H9 (cell line): Measurements from ENCODE around the gene SIGLEC7. TPM values are rescaled to one million over a fixed set of nuclear protein-coding genes. Genes with fewer than 3 reads are reported as not detected.

Experiments
- DNase-seq: peaks from one replicate; pipeline ENCODE4 v3.0.0-alpha.2; 2017
- H2AFZ ChIP-seq: one replicate; pipeline ENCODE4 v1.6.1; 2013; ENCODE audit warnings: mild to moderate bottlenecking, low read length, control low read depth, moderate library complexity
- H2AK5ac ChIP-seq: 2 replicates; pipeline ENCODE4 v1.6.1; 2013; ENCODE audit warnings: low read length, control low read depth, mixed read lengths; ENCODE audit not compliant: insufficient read length
- H2BK120ac ChIP-seq: one replicate; pipeline ENCODE4 v1.6.1; 2013; ENCODE audit warnings: low read depth, mild to moderate bottlenecking, low read length, control low read depth, inconsistent platforms; ENCODE audit not compliant: poor library complexity, severe bottlenecking
- H2BK12ac ChIP-seq: 2 replicates; pipeline ENCODE4 v1.6.1; 2013; ENCODE audit warnings: low read length, control low read depth, mixed read lengths, low read depth; ENCODE audit not compliant: insufficient read length
- H2BK15ac ChIP-seq: 2 replicates; pipeline ENCODE4 v1.6.1; 2013; ENCODE audit warnings: low read depth, low read length, control low read depth
- H2BK20ac ChIP-seq: one replicate; pipeline ENCODE4 v1.6.1; 2013; ENCODE audit warnings: low read depth, mild to moderate bottlenecking, low read length, control low read depth, inconsistent platforms; ENCODE audit not compliant: poor library complexity, severe bottlenecking
- H2BK5ac ChIP-seq: 2 replicates; pipeline ENCODE4 v1.6.1; 2013; ENCODE audit warnings: low read length, control low read depth, mixed read lengths; ENCODE audit not compliant: insufficient read length
- H3K14ac ChIP-seq: 2 replicates; pipeline ENCODE4 v1.6.1; 2013; ENCODE audit warnings: low read length, control low read depth; ENCODE audit not compliant: insufficient read depth
- H3K18ac ChIP-seq: 2 replicates; pipeline ENCODE4 v1.6.1; 2013; ENCODE audit warnings: low read depth, mild to moderate bottlenecking, mixed read lengths, low read length, control low read depth; ENCODE audit not compliant: insufficient read length
- H3K23ac ChIP-seq: 2 replicates; pipeline ENCODE4 v1.6.1; 2013; ENCODE audit warnings: low read length, control low read depth, mixed read lengths, low read depth; ENCODE audit not compliant: insufficient read length
- H3K23me2 ChIP-seq: 2 replicates; pipeline ENCODE4 v1.6.1; 2013; ENCODE audit warnings: low read depth, mild to moderate bottlenecking, mixed read lengths, low read length, control low read depth; ENCODE audit not compliant: insufficient read length, poor library complexity, severe bottlenecking
- H3K27ac ChIP-seq: 2 replicates; pipeline ENCODE4 v1.5.1; 2013; ENCODE audit warnings: low read length, control low read depth, mixed read lengths, low read depth; ENCODE audit not compliant: insufficient read length
- H3K27me3 ChIP-seq: 2 replicates; pipeline ENCODE4 v1.6.1; 2013; ENCODE audit warnings: low read length, control low read depth, inconsistent platforms; ENCODE audit not compliant: insufficient read depth
- H3K4ac ChIP-seq: 2 replicates; pipeline ENCODE4 v1.6.1; 2013; ENCODE audit warnings: low read depth, mild to moderate bottlenecking, control low read depth, inconsistent platforms, low read length, moderate library complexity
- H3K4me1 ChIP-seq: 2 replicates; pipeline ENCODE4 v1.6.1; 2013; ENCODE audit warnings: low read length, control low read depth, inconsistent platforms; ENCODE audit not compliant: insufficient read depth
- H3K4me2 ChIP-seq: 2 replicates; pipeline ENCODE4 v1.6.1; 2013; ENCODE audit warnings: low read length, control low read depth, mixed read lengths; ENCODE audit not compliant: insufficient read length, insufficient read depth
- H3K56ac ChIP-seq: 2 replicates; pipeline ENCODE4 v1.6.1; 2013; ENCODE audit warnings: low read depth, mild to moderate bottlenecking, mixed read lengths, low read length, control low read depth; ENCODE audit not compliant: insufficient read length
- H3K79me1 ChIP-seq: 2 replicates; pipeline ENCODE4 v1.6.1; 2013; ENCODE audit warnings: low read depth, mild to moderate bottlenecking, moderate library complexity, low read length, control low read depth, inconsistent platforms; ENCODE audit not compliant: insufficient read depth, poor library complexity, severe bottlenecking
- H3K79me2 ChIP-seq: 2 replicates; pipeline ENCODE4 v1.6.1; 2013; ENCODE audit warnings: low read length, control low read depth, inconsistent platforms; ENCODE audit not compliant: insufficient read depth
- H3K9ac ChIP-seq: 2 replicates; pipeline ENCODE4 v1.6.1; 2013; ENCODE audit warnings: low read length, control low read depth, mixed read lengths; ENCODE audit not compliant: insufficient read length; ENCODE audit errors: extremely low read depth
- H3K9me3 ChIP-seq: one replicate; pipeline ENCODE4 v1.6.1; 2013; ENCODE audit warnings: low read depth, low read length, inconsistent platforms; ENCODE audit not compliant: control insufficient read depth
- H3T11ph ChIP-seq: one replicate; pipeline ENCODE4 v1.6.1; 2013; ENCODE audit warnings: mild to moderate bottlenecking, low read length, control low read depth, inconsistent platforms
- H4K20me1 ChIP-seq: one replicate; pipeline ENCODE4 v1.6.1; 2013; ENCODE audit not compliant: control insufficient read depth, insufficient read length, insufficient read depth
- H4K5ac ChIP-seq: 2 replicates; pipeline ENCODE4 v1.6.1; 2013; ENCODE audit warnings: low read depth, mild to moderate bottlenecking, mixed read lengths, low read length, control low read depth; ENCODE audit not compliant: insufficient read length
- H4K8ac ChIP-seq: replicated peaks from 2 replicates; pipeline ENCODE4 v1.6.1; 2013; ENCODE audit warnings: low read length, control low read depth, mixed read lengths, low read depth; ENCODE audit not compliant: insufficient read length
- H4K91ac ChIP-seq: 2 replicates; pipeline ENCODE4 v1.6.1; 2013; ENCODE audit warnings: low read depth, mild to moderate bottlenecking, moderate library complexity, mixed read lengths, low read length, control low read depth; ENCODE audit not compliant: insufficient read length
- H3K27ac Mint-ChIP-seq, 3 experiments: 2 replicates in 2 of 3; 3 replicates in 1 of 3; pipeline ENCODE4 v1.8.0; 2020 to 2021; ENCODE audit warnings: mixed read lengths in 3 of 3, mild to moderate bottlenecking in 1 of 3, moderate library complexity in 1 of 3
- H3K27me3 Mint-ChIP-seq: 2 replicates; pipeline ENCODE4 v1.8.0; 2021; ENCODE audit warnings: low read depth, mild to moderate bottlenecking, moderate library complexity, mixed read lengths
- H3K36me3 Mint-ChIP-seq, 3 experiments: 2 replicates in 2 of 3; 3 replicates in 1 of 3; pipeline ENCODE4 v1.8.0; 2020 to 2021; ENCODE audit warnings: low read depth in 3 of 3, mixed read lengths in 3 of 3; ENCODE audit not compliant: insufficient read depth in 1 of 3
- H3K4me1 Mint-ChIP-seq, 2 experiments: 2 replicates each; pipeline ENCODE4 v1.8.0; 2020; ENCODE audit warnings: mixed read lengths in 2 of 2
- H3K4me3 Mint-ChIP-seq, 2 experiments: 2 replicates in 1 of 2; 3 replicates in 1 of 2; pipeline ENCODE4 v1.8.0; 2020 to 2021; ENCODE audit warnings: mild to moderate bottlenecking in 2 of 2, mixed read lengths in 2 of 2, moderate library complexity in 1 of 2
- H3K9me3 Mint-ChIP-seq, 2 experiments: 2 replicates in 1 of 2; 3 replicates in 1 of 2; pipeline ENCODE4 v1.8.0; 2020; ENCODE audit warnings: mild to moderate bottlenecking in 2 of 2, mixed read lengths in 2 of 2, moderate library complexity in 1 of 2
- CTCF ChIP-seq: fragments of 200-600 bp; sonication (generic); conservative IDR thresholded peaks from 3 replicates; pipeline ENCODE4 v1.8.0; 2021; ENCODE audit warnings: antibody characterized with exemption, mild to moderate bottlenecking
- WGBS: extraction: QIAGEN DNeasy Blood & Tissue Kit; methylation state at CpG from one replicate; pipeline ENCODE4 v1.1.7; 2013; ENCODE audit warnings: missing lambda C conversion rate, low lambda C conversion rate, mixed read lengths; ENCODE audit not compliant: insufficient read length; ENCODE audit errors: extremely low coverage; 5-methylcytosine and 5-hydroxymethylcytosine counted together
- total RNA-seq: library from RNA; stranded (reverse); gene quantifications from 2 replicates; pipeline ENCODE4 v1.2.1, GENCODE V29; 2021

Gene SIGLEC7
- total RNA-seq, 1 experiment from 2014 or later, result not detected

GRCh38 chr19:51096473-51097165 lies 45.5 kb upstream of the SIGLEC7 start:
- H2AFZ ChIP-seq, result no peak overlapping the region
- H2BK15ac ChIP-seq, result no peak overlapping the region
- H2BK12ac ChIP-seq, result no peak overlapping the region
- H4K8ac ChIP-seq, result no peak overlapping the region
- no peaks in the 10 kb centered on the region for H3K27me3 ChIP-seq
- H3K4me1 ChIP-seq, result no peaks in the 10 kb centered on the region
- H3K23ac ChIP-seq, result no peak overlapping the region
- H2BK120ac ChIP-seq, result no peak overlapping the region
- no CpG with 5 or more reads among the region's 6 CpGs for WGBS
- no peak overlapping the region for H3K56ac ChIP-seq
- no peaks in the 10 kb centered on the region for H3K79me1 ChIP-seq
- no peaks in the 10 kb centered on the region for H4K20me1 ChIP-seq
- peaks cover 0 to 11% (median 4%) of the 10 kb centered on the region in 3 experiments; a peak in 3 of 7 replicates for H3K36me3 Mint-ChIP-seq
- no peak overlapping the region for H3K18ac ChIP-seq
- no peak overlapping the region for H3T11ph ChIP-seq
- no peak overlapping the region; the same call in 1 of the 2 replicates for H3K14ac ChIP-seq
- H3K79me2 ChIP-seq, result no peaks in the 10 kb centered on the region
- H3K4ac ChIP-seq, result no peak overlapping the region
- no peaks in the 10 kb centered on the region for H3K9me3 Mint-ChIP-seq
- H3K27ac ChIP-seq, result no peak overlapping the region
- H3K27ac Mint-ChIP-seq, result no peak overlapping the region; a peak in 1 of 7 replicates
- no peak overlapping the region for H3K4me2 ChIP-seq
- H3K23me2 ChIP-seq, result no peaks in the 10 kb centered on the region
- H3K4me1 Mint-ChIP-seq, result peaks cover 17 to 25% of the 10 kb centered on the region in 2 experiments
- no peak overlapping the region for H3K4me3 Mint-ChIP-seq
- H4K91ac ChIP-seq, result no peak overlapping the region
- TF ChIP-seq CTCF, result peak; percentile 58; the same call in 2 of the 3 replicates
- H3K9ac ChIP-seq, result no peak overlapping the region
- no peak overlapping the region for H2AK5ac ChIP-seq
- H4K5ac ChIP-seq, result no peak overlapping the region
- no peak overlapping the region for H2BK20ac ChIP-seq
- no peak for DNase-seq
- H2BK5ac ChIP-seq, result no peak overlapping the region
- no peaks in the 10 kb centered on the region; the same call in none of the 2 replicates for H3K27me3 Mint-ChIP-seq
- H3K9me3 ChIP-seq, result no peaks in the 10 kb centered on the region
